Heart right ventricle (tissue), 16 donors: ENCODE results near the gene SLC7A6OS. TPM values are rescaled to one million over a fixed set of nuclear protein-coding genes. Genes with fewer than 3 reads are reported as not detected.
A peak's percentile ranks its signal among the peaks of the same experiment; 100 is the strongest.

Experiments
- ATAC-seq, 8 donors: fragments of 200-7000 bp; cut with Tn5 transposase; one replicate each; pipeline ENCODE4 v1.9.1; 2020; ENCODE audit warnings: mild to moderate bottlenecking in 8 of 8, moderate library complexity in 8 of 8, moderate number of reproducible peaks in 1 of 8
- DNase-seq, 2 donors: peaks; one replicate each; pipeline ENCODE4 v3.0.0-alpha.2; 2020
- H3K27ac ChIP-seq, 10 donors: fragments of 200-600 bp; sonication (generic) in 2 of 10; one replicate each; pipeline versions ENCODE4 v1.5.0 to v1.8.0; 2020 to 2022; ENCODE audit warnings: mild to moderate bottlenecking in 3 of 10
- H3K27me3 ChIP-seq, 7 donors: fragments of 200-600 bp; one replicate each; pipeline ENCODE4 v1.8.0; 2021 to 2022; ENCODE audit warnings: mild to moderate bottlenecking in 2 of 7
- H3K36me3 ChIP-seq, 9 donors: fragments of 200-600 bp; sonication (generic) in 1 of 9; one replicate each; pipeline versions ENCODE4 v1.5.0 to v1.8.0; 2020 to 2022; ENCODE audit warnings: mild to moderate bottlenecking in 2 of 9
- H3K4me1 ChIP-seq, 9 donors: fragments of 200-600 bp; sonication (generic) in 1 of 9; one replicate each; pipeline versions ENCODE4 v1.5.0 to v1.8.0; 2020 to 2022; ENCODE audit warnings: mild to moderate bottlenecking in 4 of 9
- H3K4me3 ChIP-seq, 10 donors: fragments of 200-600 bp; sonication (generic) in 2 of 10; one replicate each; pipeline versions ENCODE4 v1.5.0 to v1.8.0; 2020 to 2022; ENCODE audit warnings: mild to moderate bottlenecking in 7 of 10, moderate library complexity in 2 of 10
- H3K9me3 ChIP-seq, 11 donors: fragments of 200-600 bp in 10 of 11; sonication (generic) in 2 of 11; one replicate each; pipeline versions ENCODE4 v1.5.0 to v1.8.0; 2013 to 2022; ENCODE audit warnings: mild to moderate bottlenecking in 2 of 11, control low read depth in 1 of 11, moderate library complexity in 1 of 11
- WGBS, 2 donors: extraction: QIAGEN DNeasy Blood & Tissue Kit; methylation state at CpG; one replicate each; pipeline ENCODE4 v1.1.7; 2013; ENCODE audit warnings: inconsistent platforms in 1 of 2; 5-methylcytosine and 5-hydroxymethylcytosine counted together
- intact Hi-C, 10 donors: fragments of 100-400 bp; cut with DNase I; formaldehyde crosslinking; loops; one replicate each; pipeline versions ENCODE4 v1.11.1 to v1.14.2; 2022
- polyA plus RNA-seq, 2 donors: library from polyadenylated mRNA; stranded (reverse); fragments of 200-250 nt; gene quantifications; one replicate each; pipeline ENCODE4 v1.2.3, GENCODE V29; 2013
- total RNA-seq, 10 donors: library from RNA; stranded (reverse); fragmentation: NEBNext Ultra II Directional in 3 of 10; extraction: Animal tissue kit (Norgen Biotek cat#: 25700) in 3 of 10; gene quantifications; one replicate each; pipeline versions ENCODE4 v1.2.1 to v1.2.4, GENCODE V29; 2021 to 2023
- TF ChIP-seq, protein P1 (sequence below), 9 donors: fragments of 200-600 bp; sonication (generic) in 2 of 9; IDR thresholded peaks; one replicate each; pipeline versions ENCODE4 v1.5.0 to v1.8.0; 2021 to 2022; ENCODE audit warnings: antibody characterized with exemption in 9 of 9, mild to moderate bottlenecking in 5 of 9, moderate library complexity in 1 of 9
- donor health status: Arrhythmogenic right ventricular cardiomyopathy.
- donor health status: ischemic (EF 13 %, LVEDD 7.1; RV severe dilation, severe dysfunction).
- donor health status: healthy with polysubstance abuse.
- donor health status: DM: no; HTN: yes; CAD: no.
- donor health status: DM: no; HTN: no; CAD: no.
- donor health status: ischemic (EF 25% LVEDD 6.9; RV normal size, moderate dysfunction).
- donor health status: ischemic (EF 25% LVEDD 5.7; RV mildly dilated, moderate dysfunction).
- donor health status: healthy.
- donor health status: DM: yes; HTN: yes; CAD: no.
- donor health status: Ischemic cardiomyopathy.
- donor health status: ischemic (EF 35%, LVEDD 5.7; RV mildly dilated, moderate dysfunction).
- donor health status: nonischemic (EF 11% LVEDD 7.7; RV severe dilation, severe dysfunction).
- donor health status: DM: yes; HTN: yes; CAD: no.
- donor health status: PGD.
- donor health status: ischemic (EF 29% LVEDD 5.4; RV normal size, mild dysfunction).
- donor health status: nonischemic (EF 23%, LVEDD 6.1; RV moderate dilation, normal function).

SLC7A6OS gene
- total and polyA plus RNA-seq, 12 donors: 7.3 to 14.4 (median 12.3) TPM

DNA sequence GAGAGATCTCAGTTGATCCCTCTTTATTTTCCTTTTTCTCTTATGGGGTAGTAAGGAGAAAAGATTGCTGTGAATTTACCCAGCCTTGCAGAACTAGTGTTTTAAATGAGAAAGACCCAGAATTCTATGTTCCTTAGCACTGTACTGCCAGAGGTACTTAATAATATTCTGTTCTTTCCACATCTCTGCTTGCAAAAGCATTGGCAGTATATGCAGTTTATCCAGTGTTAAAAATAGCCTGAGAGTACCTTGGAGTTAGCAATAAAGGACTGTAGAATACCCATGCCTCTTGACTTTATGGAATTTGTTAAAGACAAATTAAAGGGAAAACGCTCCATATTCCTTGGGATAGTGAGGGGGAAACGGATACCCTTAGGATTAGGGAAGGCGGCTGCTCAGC is 34.5 kb downstream of the SLC7A6OS start:
- Histone ChIP-seq H3K4me3 (no peak overlapping the region), H3K36me3 (peaks cover 0 to 83% (median 8%) of the 10 kb centered on the region in 9 donors), H3K27me3 (no peaks in the 10 kb centered on the region), H3K9me3 (no peaks in the 10 kb centered on the region), H3K4me1 (peaks cover 0 to 76% (median 48%) of the 10 kb centered on the region in 9 donors), H3K27ac (peak overlapping the region; percentile 56 to 82 (median 66))
- ATAC-seq: peak in 7 of 8 donors; percentile 18 to 79 (median 57)
- 51 to 77% methylated on average over 3 of the region's 3 CpGs for WGBS, 2 donors
- TF ChIP-seq, protein P1, sequence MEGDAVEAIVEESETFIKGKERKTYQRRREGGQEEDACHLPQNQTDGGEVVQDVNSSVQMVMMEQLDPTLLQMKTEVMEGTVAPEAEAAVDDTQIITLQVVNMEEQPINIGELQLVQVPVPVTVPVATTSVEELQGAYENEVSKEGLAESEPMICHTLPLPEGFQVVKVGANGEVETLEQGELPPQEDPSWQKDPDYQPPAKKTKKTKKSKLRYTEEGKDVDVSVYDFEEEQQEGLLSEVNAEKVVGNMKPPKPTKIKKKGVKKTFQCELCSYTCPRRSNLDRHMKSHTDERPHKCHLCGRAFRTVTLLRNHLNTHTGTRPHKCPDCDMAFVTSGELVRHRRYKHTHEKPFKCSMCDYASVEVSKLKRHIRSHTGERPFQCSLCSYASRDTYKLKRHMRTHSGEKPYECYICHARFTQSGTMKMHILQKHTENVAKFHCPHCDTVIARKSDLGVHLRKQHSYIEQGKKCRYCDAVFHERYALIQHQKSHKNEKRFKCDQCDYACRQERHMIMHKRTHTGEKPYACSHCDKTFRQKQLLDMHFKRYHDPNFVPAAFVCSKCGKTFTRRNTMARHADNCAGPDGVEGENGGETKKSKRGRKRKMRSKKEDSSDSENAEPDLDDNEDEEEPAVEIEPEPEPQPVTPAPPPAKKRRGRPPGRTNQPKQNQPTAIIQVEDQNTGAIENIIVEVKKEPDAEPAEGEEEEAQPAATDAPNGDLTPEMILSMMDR (IDR thresholded peaks at IDR 0.05): no peak
- no peak for DNase-seq
- intact Hi-C loops: no loop called here

- ATAC-seq: no peak
- Histone ChIP-seq H3K9me3 (no peaks in the 10 kb centered on the region), H3K27ac (peak overlapping the region; percentile 56 to 82 (median 66)), H3K27me3 (no peaks in the 10 kb centered on the region), H3K4me1 (peaks cover 0 to 71% (median 44%) of the 10 kb centered on the region in 9 donors), H3K36me3 (peaks cover 0 to 82% (median 8%) of the 10 kb centered on the region in 9 donors), H3K4me3 (no peak overlapping the region)
- WGBS, 2 donors: 46 to 51% methylated on average over 4 of the region's 4 CpGs
- TF ChIP-seq, protein P1 (IDR thresholded peaks at IDR 0.05): no peak
- DNase-seq: no peak
- intact Hi-C loops: no loop called here
Observed at GRCh38 chr16:68275611-68276191, 35.0 kb downstream of the SLC7A6OS start.

DNA sequence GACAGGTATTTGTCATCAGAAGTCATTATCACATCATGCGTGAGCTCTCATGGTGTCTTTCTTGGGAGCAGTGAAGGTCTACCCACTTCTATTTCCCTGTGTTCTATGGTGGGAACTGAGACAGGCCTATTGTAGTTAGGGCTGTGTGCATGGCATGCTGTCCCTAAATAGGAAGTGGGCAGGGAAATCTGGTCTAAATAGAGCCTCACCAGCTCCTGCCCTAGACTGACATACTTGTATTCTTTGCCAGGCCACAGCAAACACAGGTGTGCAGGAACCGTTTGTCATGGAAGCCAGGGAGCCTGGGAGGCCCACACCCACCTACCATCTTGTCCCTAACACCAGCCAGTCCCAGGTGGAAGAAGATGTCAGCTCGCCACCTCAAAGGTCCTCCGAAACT is 36.3 kb downstream of the SLC7A6OS start:
- H3K4me1 ChIP-seq: peaks cover 0 to 64% (median 44%) of the 10 kb centered on the region in 9 donors
- peak in 6 of 8 donors; percentile 37 to 65 (median 60) for ATAC-seq

DNA sequence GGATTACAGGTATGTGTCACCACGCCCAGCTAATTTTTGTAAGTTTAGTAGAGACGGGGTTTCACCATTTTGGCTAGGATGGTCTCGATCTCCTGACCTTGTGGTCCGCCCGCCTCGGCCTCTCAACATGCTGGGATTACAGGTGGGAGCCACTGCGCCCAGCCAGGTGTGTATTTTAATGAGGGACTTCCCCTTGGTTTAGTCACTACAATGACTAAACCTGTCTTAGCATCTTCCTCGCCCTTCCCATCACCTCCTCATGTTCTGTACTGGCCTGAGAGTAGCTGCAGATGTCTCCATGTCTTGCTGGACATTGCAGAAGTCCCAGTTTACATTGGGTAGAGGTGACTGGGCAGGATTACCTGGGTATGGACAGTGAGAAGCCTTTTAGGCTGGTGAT is 36.9 kb downstream of the SLC7A6OS start:
- intact Hi-C loops: no loop called here
- TF ChIP-seq, protein P1 (IDR thresholded peaks at IDR 0.05): no peak
- Histone ChIP-seq H3K9me3 (no peaks in the 10 kb centered on the region), H3K27ac (peak overlapping the region in 7 of 10 donors; percentile 5 to 68 (median 62)), H3K27me3 (no peaks in the 10 kb centered on the region), H3K4me1 (peaks cover 0 to 70% (median 45%) of the 10 kb centered on the region in 9 donors), H3K4me3 (no peak overlapping the region), H3K36me3 (peaks cover 0 to 77% (median 8%) of the 10 kb centered on the region in 9 donors)
- WGBS, 2 donors: 95 to 98% methylated on average over 8 of the region's 8 CpGs
- no peak for ATAC-seq
- DNase-seq: no peak

More for the DNA sequence above, 36.3 kb downstream of the SLC7A6OS start:
- no peak overlapping the region for H3K4me3 ChIP-seq
- H3K27me3 ChIP-seq: no peaks in the 10 kb centered on the region
- peak overlapping the region in 8 of 10 donors; percentile 5 to 69 (median 60) for H3K27ac ChIP-seq
- no peaks in the 10 kb centered on the region for H3K9me3 ChIP-seq
- 76 to 80% methylated on average over 4 of the region's 4 CpGs for WGBS, 2 donors
- intact Hi-C loops: no loop called here
- TF ChIP-seq, protein P1 (IDR thresholded peaks at IDR 0.05): no peak
- H3K36me3 ChIP-seq: peaks cover 0 to 80% (median 8%) of the 10 kb centered on the region in 9 donors
- DNase-seq: no peak
